ENCODE measurements around the gene EIPR1. TPM values are rescaled to one million over a fixed set of nuclear protein-coding genes. Genes with fewer than 3 reads are reported as not detected.

EIPR1 gene
- total and polyA plus RNA-seq, 2 donors (not counting 3 experiments of a cell fraction or from before 2014, with no cell fraction given), result 30.8 to 57.3 TPM

DNA sequence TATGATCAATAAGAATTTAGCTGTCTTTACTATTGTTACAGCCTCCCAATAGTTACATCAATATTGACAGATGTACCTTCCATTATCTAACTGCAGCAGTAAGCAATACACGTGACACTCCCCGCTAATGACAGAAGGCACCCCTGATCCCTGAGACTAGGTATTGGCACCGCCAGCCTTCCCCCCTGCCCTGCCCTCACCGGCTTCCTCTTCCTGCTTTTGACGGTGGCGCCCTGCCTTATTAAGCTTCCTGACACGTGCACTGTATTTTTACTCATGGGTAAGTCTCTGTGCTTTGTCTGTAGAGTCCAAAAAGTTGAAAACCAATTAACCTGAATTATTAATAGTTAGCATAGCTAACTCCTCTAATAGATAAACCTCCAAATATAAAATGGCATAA, 223.5 kb downstream of the EIPR1 start:
- no peak for DNase-seq (ENCODE audit: low read depth, low spot score)

More for the DNA sequence above, 223.5 kb downstream of the EIPR1 start:
- no peak overlapping the region for H3K4me2 ChIP-seq (ENCODE audit: insufficient read depth, low read length)
- no peaks in the 10 kb centered on the region for H3K79me2 ChIP-seq (ENCODE audit: control insufficient read depth, insufficient read depth, low read length)
- no peaks in the 10 kb centered on the region for H3K9me3 ChIP-seq (replicated peaks; ENCODE audit: control insufficient read depth, insufficient read depth, low read length)
- CTCF ChIA-PET, result no interaction called here
- no peaks in the 10 kb centered on the region for H3K4me1 ChIP-seq (ENCODE audit: control insufficient read depth, extremely low read depth, insufficient read depth, low read length)
- BruUV-seq (replicated peaks), result no TSS peak
- H3K9me1 ChIP-seq (replicated peaks; ENCODE audit: control insufficient read depth, extremely low read depth, insufficient read depth, low read length), result no peaks in the 10 kb centered on the region
- H3K4me3 ChIP-seq (replicated peaks in 1 of 3; ENCODE audit: insufficient read depth in 1 of 3, low read depth in 1 of 3, low read length in 3 of 3), result no peak overlapping the region
- dilution Hi-C loops (cut with MboI; ENCODE audit: extremely low pct_ligation_motif_present, low sequenced_read_pairs) (no loop called here), intact Hi-C loops (cut with micrococcal nuclease) (no loop called here)
- no peak overlapping the region for H3K27ac ChIP-seq (ENCODE audit: insufficient read depth, low read depth, low read length)
- no peak for FAIRE-seq
- no peaks in the 10 kb centered on the region for H3K27me3 ChIP-seq (ENCODE audit: control insufficient read depth in 2 of 2, insufficient read depth in 2 of 2, low read length in 2 of 2)
- no peaks in the 10 kb centered on the region for H3K36me3 ChIP-seq (ENCODE audit: control insufficient read depth in 2 of 2, extremely low read depth in 1 of 2, insufficient read depth in 2 of 2, low read length in 2 of 2)
- POLR2A ChIA-PET, result no interaction called here
- H4K20me1 ChIP-seq (replicated peaks; ENCODE audit: control insufficient read depth, extremely low read depth, insufficient read depth, low read length), result no peaks in the 10 kb centered on the region
- H3K9ac ChIP-seq (replicated peaks; ENCODE audit: extremely low read depth, insufficient read depth, low read length), result no peak overlapping the region
- no peak overlapping the region for H2AFZ ChIP-seq (ENCODE audit: low read depth, low read length)
- TF ChIP-seq JUN (IDR thresholded peaks at IDR 0.05; ENCODE audit: borderline replicate concordance, insufficient read depth, insufficient read length, low read depth) (no peak), POLR2AphosphoS5 (IDR thresholded peaks at IDR 0.05; ENCODE audit: insufficient read depth, low read depth, low read length) (no peak), POLR2A (IDR thresholded peaks at IDR 0.05; ENCODE audit: low read depth, low read length) (no peak), FOS (IDR thresholded peaks at IDR 0.05; ENCODE audit: borderline replicate concordance, insufficient read depth, low read length) (no peak), MYC (IDR thresholded peaks at IDR 0.05; ENCODE audit: low read depth, low read length) (no peak), CTCF (IDR thresholded peaks at IDR 0.05; ENCODE audit: extremely low read depth in 1 of 2, insufficient read depth in 1 of 2, low read depth in 1 of 2, low read length in 2 of 2) (no peak), MAX (IDR thresholded peaks at IDR 0.05; ENCODE audit: insufficient read depth, insufficient read length) (no peak), GATA2 (IDR thresholded peaks at IDR 0.05; ENCODE audit: insufficient read depth, insufficient read length, low read depth, low read length) (no peak), EZH2 (IDR thresholded peaks at IDR 0.05; ENCODE audit: borderline replicate concordance, low read depth, low read length, severe bottlenecking) (no peak)
